Esophagus squamous epithelium (tissue), 4 donors: ENCODE measurements around the gene NOP53.

Experiments
- POLR2A ChIP-seq, 4 donors: fragments of 450-650 bp; IDR thresholded peaks; one replicate each; pipeline ENCODE4 v1.6.1; 2017; ENCODE audit warnings: antibody characterized with exemption in 4 of 4, mild to moderate bottlenecking in 4 of 4, moderate library complexity in 3 of 4
- TF ChIP-seq, protein P1 (sequence below), 6 experiments: fragments of 450-650 bp in 4 of 6; fragments of 200-600 bp in 2 of 6; sonication (generic) in 2 of 6; IDR thresholded peaks; one replicate each; pipeline ENCODE4 v1.5.1; 2016 to 2019; ENCODE audit warnings: antibody characterized with exemption in 6 of 6, mild to moderate bottlenecking in 4 of 6, moderate library complexity in 4 of 6

- TF ChIP-seq, protein P1, sequence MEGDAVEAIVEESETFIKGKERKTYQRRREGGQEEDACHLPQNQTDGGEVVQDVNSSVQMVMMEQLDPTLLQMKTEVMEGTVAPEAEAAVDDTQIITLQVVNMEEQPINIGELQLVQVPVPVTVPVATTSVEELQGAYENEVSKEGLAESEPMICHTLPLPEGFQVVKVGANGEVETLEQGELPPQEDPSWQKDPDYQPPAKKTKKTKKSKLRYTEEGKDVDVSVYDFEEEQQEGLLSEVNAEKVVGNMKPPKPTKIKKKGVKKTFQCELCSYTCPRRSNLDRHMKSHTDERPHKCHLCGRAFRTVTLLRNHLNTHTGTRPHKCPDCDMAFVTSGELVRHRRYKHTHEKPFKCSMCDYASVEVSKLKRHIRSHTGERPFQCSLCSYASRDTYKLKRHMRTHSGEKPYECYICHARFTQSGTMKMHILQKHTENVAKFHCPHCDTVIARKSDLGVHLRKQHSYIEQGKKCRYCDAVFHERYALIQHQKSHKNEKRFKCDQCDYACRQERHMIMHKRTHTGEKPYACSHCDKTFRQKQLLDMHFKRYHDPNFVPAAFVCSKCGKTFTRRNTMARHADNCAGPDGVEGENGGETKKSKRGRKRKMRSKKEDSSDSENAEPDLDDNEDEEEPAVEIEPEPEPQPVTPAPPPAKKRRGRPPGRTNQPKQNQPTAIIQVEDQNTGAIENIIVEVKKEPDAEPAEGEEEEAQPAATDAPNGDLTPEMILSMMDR (IDR thresholded peaks at IDR 0.05) = no peak
- no peak for TF ChIP-seq POLR2A (IDR thresholded peaks at IDR 0.05)
These were observed 24.5 kb upstream of the NOP53 start for GRCh38 chr19:47720669-47721422.
